HG03457 (cell line): ENCODE results near the gene PRKAA1.

Experiments
- ATAC-seq: cut with Tn5 transposase; IDR thresholded peaks from one replicate; pipeline ENCODE4 v1.9.1; 2021; ENCODE audit warnings: moderate number of reproducible peaks; ENCODE audit not compliant: unreplicated experiment

The PRKAA1 gene

DNA sequence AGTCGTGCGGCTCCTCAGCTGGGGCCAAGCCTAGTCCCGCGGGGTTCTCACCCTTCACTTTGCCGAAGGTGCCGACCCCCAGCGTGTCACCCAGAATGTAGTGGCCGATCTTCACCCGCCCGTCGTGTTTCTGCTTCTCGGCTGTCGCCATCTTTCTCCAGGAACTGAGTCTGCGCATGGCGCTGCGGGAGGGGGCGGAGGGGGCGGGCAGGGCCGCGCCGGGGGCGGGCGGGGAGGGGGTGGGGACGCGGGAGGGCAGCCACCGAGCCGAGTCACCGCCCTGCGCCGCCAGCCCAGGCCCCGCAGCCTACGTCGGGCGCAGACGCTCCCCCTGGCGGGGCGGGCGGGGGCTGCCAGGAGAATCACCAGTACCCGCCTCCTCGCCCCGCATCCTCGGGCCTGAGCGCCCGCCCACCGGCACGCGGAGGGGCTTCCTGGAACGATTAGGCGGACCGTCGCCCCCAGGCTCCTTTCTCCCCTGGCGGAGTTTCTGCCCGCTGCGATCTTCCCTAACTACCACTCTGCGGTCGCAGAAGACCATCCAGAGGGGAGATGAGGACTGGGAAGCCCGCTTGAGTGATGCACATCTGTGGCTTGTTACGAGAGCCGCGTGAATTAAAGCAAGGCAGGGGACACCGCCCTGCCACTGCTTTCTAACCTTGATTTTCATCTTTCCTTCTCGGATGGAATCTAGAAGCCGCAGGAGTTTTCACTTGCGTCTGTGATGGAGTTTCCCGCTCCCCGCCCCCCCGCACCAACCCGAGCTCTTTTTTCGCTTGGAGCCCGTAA, at the start of gene PRKAA1:
Gene PRKAA1, minus strand, starts transcription at position 363 of the 789 bp plus-strand sequence. Its CDS starts 185 bp downstream, at position 178.
- ATAC-seq = peak; percentile 95

DNA sequence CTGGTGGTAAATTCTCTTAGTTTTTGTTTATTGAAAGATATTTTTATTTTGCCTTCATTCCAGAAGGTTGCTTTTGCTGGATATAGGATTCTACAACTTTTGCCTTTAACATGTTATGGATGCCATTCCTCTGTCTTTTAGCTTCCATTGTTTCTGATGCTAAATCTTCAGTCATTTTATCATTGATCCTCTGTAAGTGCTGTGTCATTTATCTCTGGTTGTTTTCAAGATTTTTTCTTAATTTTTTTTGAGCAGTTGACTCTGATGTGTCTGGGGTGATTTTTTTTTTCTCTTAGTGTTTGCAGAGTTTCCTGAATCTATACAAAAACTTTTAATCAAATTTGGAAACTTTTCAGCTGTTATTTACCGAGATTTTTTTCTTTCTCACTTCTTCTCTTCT, 49.4 kb upstream of the PRKAA1 start:
- no peak for ATAC-seq

DNA sequence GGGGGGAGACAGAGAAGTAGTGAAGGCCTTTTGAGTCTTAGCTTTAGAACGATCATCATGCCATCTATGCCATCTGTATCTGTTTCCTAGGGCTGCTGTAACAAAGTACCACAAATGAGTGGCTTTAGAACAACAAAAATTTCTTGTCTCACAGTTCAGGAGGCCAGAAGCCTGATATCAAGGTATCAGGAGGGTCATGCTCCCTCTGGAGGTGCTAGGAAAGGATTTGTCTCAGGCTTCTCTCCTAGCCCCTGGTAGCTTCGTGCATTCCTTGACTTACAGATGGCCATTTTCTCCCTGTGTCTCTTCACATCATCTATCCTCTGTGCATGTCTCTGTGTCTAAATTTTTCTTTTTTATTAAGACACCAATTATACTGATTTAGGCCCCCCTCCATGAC, 48.2 kb upstream of the PRKAA1 start:
- no peak for ATAC-seq

DNA sequence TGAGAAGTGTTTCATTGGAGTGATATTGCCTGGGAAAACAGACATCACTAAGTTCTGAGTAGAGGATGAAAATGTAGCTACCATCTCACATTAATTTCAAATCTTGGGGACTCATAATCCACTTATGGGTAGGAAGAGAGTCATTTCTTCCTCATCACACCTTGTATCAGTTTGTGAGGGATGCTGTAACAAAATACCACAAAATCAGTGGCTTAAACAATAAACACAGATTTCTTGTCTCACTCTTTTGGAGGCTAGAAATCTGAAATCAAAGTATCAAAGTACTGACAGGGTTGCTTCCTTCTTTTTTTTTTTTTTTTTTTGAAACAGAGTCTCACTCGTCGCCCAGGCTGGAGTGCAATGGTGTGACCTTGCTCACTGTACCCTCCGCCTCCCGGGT, 46.4 kb upstream of the PRKAA1 start:
- no peak for ATAC-seq

DNA sequence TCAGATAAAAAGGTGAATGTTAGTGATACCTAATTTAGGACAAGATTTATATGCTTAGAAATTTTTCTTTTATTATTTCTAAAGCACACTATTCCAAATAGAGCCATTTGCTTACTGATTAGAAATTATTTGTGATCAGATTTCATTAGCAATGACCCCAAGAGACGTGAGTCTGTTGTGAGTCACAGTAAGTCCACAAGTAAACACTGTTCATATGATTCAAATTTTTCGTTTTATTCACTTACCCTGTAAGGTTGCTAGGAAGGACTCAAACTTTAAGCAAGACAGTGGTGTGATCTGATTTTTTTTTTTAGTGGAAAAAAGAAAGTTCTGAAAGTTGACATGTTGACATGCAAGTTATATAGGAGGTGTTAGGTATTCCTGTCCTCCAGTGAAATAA, 44.2 kb upstream of the PRKAA1 start:
- no peak for ATAC-seq

DNA sequence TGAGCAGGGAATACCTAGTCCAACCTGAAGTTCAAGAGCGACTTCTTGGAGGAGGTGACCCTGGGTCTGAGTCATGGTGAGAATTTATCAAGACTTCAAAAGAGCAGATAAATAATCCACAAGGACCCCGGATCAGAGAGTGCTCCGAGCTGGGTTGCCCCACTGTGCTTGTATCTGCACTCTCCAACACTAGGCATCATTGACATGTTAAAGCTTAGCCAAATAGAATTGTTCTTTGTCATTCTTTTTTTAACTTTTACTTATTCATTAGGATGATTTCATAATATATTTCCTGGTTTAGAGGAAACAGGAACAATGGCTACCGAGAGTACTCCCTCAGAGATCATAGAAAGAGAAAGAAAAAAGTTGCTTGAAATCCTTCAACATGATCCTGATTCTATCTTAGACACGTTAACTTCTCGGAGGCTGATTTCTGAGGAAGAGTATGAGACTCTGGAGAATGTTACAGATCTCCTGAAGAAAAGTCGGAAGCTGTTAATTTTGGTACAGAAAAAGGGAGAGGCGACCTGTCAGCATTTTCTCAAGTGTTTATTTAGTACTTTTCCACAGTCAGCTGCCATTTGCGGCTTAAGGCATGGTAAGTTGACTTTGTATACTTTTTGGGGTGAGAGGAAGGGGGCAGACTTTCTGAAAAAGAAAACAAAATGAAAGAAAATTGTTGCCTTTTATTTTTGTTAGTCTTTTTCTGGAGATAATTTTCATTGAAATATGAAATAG, 43.1 kb upstream of the PRKAA1 start, which contains the start of gene CARD6:
Gene CARD6, plus strand, starts transcription at position 300 of the 738 bp plus-strand sequence. Its CDS starts 16 bp downstream, at position 316.
- ATAC-seq = no peak

DNA sequence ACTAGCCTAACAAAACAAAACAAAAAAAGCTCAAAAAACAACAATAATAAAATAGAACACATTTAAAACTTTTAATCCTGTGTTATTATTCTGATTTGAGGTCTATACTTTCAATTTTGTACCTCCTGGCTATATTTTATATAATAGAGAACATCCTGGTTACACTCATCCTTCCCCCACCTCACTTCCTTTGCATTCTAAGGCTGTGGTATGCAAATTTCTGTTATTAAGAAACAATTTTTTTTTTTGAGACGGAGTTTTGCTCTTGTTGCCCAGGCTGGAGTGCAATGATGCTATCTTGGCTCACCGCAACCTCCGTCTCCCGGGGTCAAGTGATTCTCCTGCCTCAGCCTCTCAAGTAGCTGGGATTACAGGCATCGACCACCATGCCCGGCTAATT, 39.9 kb upstream of the PRKAA1 start:
- ATAC-seq = no peak

DNA sequence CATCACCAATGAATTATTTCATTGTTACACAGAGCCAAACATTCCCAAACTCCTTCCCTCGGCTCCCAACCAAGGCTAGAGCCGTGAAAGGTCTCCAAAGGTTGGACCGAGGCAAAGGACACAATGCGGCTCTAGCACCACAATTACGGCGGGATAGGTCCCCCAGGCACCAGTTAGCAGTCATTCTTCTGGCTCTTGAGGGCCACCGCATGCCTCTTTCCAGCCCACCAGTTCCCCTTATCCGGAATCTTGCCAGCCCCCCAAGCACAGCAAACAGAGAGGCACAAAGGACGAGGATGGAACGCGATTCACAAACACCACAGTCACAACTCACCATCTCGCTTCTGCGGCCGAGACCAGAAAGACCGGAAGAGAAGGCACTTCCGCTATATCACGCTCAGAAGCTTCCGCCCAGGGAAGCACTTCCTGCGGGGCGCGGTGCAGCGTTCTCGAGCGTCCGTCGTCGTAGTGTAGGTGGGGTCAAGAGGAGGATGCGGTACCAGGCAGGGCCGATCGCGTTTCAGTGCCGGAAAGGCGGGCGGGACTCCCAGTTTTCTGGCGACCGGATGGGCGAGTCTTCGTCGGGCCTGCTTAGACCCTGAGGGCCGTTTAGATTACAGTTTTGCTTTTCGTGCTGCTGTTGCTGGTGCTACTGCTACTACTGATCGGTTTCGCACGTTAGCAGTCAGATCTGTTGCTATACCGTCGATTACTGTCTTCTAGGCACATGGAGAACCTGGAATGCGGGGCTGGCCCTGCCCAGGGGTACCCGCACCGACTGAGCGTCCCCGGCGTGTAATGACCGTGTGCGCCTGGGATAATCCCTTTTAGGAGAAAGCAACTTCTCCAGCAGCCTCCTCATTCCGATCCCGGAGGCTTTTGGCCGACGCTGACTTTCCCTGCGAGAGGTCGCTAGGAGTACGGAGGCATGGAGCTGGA, 36.9 kb upstream of the PRKAA1 start, which contains the start of gene RPL37:
Gene RPL37, minus strand, starts transcription at position 374 of the 939 bp plus-strand sequence. Its CDS starts 37 bp downstream, at position 337.
- peak; percentile 91 for ATAC-seq

DNA sequence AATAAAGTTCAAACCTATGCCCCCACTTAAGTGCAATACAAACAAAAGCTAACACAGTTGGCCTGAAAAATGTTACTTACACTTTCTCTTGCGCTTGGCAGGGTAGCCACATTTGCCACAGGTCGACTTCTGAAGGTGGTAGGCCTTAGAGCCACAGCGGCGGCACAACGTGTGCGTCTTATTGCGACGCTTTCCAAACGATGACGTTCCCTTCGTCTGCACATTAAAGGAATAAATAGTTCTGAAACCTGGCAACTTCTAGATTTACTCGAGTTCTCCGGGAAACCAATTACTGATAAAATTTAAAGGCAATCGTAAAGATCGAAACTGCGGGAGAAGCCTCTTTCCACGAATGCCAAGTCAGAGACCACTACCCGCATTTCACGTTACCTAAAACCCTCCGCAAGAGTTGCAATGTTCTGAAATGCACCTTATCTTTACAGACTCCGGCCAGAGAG, 36.2 kb upstream of the PRKAA1 start:
- ATAC-seq = no peak

DNA sequence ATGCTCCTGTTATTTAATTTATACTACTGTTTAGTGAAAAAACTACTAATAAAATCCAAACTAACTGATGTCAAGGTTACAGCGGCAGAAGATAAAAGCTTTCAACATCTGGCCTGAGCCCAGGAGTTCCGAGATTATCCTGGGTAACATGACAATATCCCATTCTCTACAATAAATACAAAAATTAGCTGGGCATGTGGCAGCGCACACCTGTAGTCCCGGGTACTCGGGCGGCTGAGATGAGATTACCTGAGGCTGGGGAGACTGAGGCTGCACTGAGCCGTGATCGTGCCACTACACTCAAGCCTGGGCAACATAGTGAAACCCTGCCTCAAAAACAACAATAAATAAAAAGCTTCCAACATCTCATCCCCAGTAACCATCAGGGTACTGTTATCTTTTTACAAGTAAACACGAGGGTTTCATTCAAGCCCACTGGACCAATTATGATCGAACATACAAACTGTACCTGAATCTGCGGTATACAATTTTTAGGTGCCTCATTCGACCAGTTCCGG, 35.6 kb upstream of the PRKAA1 start:
- no peak for ATAC-seq

DNA sequence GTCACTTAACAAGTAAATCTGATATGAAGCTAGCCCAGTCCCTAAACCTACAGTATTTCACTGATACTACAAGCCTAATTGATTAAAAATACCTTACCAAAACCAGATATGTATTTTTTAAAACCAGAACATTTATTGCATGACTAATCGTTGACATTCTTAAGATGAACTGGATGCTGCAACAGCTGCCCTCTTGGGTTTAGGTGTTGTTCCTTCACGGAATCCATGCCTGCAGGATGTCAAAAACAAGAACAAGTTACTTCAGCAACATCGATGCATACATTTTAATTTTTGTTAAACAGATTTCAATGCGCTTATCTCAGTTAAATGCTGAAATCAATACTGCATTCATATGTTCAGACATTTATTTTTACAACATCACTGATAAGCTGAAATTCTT, 34.2 kb upstream of the PRKAA1 start:
- ATAC-seq = no peak

DNA sequence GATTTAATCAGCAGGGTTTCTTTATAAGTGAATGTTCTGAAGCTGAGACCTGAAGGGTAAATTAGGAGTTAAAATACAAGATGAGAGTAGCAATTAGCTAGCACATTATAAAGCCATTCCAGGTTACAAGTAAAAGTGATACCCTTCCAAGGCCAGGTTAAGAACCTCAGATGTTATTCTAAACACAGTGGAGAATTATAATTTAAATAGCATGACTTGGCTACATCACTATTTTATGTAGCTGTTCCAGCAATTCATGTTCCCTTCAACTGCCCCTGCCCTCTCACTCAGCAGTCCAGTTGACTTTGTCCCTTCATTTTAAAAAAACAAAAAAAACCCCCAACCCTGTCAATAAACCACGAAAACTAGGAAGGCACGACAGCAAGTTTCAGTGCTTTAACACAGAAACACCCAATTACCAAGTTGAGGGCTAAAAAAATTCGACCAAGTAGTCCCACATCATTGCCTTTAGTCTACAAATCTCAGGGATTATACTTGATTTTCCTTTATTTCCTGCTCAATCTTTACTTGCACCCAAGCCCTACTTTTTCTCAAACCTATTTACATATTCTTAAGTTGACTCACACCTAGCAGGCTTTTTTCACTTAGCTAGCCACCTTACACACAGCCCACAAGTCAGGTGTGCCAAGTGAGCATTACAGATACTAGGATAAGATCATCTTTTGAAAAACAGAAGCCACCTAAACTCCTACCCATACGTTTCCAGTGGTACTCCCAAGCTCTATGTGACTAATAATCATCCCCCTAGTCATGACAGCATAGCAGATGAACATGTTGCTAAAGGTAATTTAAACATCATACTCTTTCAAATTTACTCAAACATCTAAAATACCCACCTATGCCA, 33.4 kb upstream of the PRKAA1 start:
- no peak for ATAC-seq

DNA sequence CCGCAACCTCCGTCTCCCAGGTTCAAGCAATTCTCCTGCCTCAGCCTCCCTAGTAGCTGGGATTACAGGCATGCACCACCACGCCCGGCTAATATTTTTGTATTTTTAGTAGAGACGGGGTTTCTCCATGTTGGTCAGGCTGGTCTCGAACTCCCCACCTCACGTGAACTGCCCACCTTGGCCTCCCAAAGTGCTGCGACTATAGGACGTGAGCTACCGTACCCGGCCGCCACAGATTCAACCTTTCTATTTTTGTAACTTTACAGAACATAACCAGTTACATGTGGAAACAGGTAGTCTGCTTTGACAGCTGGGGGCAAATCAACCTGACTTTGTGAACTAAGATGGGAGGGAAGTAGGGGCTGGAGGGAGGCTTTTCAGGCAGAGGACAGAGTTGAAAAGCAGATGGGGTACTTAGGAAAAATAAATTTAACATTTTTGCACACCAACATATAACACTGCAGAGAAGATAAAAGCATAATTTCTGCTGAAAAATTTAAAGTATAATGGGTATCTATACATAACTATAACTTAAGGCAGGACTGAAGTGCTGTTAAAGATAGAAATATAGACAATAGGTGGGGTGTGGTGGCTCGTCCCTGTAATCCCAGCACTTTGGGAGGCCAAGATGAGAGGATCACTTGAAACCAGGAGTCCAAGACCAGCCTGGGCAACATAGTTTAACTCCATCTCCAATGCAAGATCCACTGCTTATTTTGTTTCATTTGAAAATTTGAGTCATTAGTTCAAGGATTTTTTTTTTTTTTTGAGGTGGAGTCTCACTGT, 31.8 kb upstream of the PRKAA1 start:
- no peak for ATAC-seq

DNA sequence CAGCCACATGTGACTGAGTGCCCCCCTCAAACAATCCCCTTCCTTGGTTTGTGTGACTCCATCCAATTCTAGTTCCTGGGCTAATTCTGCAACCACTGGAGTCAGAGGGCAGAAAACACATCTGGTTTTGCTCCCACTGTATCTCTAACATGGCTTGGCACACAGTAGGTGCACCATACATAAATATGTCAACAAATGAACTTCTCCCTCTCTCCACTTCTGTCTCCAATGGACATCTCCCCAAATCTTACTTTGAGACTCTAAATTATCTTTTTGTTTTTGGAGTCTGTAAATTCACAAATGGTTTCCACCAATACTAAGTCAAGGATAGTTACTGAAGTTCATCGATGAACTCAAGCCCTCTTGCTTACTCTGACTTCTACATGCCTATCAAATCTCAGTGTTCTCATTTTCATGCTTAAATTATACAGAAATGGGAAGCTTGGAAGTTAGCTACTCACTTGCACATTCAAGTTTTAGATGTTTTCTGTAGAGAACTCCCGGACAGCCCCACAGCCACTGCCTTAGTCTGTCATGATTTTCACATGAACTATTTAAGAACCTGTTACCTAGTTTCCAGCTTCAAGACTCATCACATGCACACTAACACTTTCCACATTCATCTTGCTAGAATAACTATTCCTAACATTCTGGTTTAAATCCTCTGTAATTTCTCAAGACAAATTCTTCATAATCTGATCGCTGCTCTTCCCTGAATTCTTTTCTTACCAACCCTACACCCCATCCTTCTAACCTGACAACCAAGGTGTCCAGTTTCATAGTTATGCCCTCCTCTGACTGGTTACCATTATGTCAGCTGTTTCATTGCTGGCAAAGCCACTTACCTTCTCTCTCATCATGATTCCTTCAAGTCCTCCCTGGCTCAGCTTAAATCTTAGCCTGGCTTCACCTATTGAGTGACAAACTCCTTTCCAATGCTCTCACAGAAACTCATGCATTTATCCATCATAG, 30.8 kb upstream of the PRKAA1 start:
- no peak for ATAC-seq

DNA sequence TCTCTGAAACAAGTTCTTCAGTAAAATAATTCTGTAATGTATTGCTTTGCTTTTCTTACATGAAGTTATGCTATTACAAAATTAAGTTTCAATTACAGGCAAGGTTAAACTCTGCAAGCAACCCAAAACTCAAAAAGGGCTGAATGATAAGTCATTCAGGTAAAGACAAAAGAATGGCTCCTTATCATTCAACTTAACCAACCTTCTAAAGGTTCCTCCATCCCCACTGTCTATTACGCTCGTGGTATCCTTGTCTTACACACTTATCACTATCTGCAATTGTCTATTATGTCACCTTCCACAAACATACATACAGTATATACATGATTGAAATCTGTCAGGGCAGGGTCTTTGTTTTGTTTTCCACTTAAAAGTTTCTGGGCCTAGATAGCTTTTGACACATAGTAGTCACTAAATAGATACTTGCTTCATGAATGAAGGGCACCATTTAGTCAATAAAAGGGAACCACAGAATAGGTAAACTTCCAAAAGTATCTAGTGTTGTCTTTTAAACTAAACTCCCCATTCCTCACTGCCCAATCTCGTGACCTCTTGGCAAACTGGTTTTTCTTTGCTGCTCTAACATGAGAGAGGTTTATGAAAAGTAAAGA, 30.0 kb upstream of the PRKAA1 start:
- no peak for ATAC-seq

DNA sequence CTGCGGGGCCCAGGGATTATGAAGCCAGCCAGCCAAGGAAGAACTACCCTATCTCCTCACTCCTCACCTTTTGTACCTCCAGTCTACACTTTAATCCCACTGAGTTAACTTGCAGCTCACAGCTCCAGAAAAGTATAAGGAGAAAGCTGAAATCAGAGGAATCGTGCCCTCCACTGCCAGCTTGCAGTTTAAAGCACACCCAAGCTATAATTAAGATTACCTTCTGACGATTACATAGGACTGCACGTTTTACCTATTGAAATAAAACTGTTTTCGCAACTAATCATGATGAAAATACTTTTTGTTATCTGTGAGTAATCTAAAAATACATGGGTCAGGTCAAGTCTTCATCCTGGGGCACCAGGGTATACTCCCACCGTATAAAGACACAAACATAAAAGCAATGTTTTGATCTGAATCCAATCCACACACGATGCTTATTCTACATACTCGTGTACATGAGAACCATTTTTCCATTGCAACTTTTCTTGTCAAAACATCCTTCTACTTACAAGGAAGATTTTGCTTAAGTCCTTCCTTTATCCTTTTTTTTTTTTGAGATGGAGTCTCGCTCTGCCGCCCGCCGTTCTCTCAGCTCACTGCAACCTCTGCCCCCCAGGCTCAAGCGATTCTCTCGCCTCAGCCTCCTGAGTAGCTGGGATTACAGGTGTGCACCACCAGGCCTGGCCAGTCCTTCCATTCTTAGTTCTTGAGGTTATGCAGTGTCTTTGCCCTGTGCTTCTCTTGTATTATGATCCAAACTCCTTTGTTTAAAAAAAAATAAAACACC, 29.2 kb upstream of the PRKAA1 start:
- ATAC-seq = no peak
